Measurements from ENCODE around the gene CERS1.
A peak's percentile ranks its signal among the peaks of the same experiment; 100 is the strongest.

Gene CERS1

DNA sequence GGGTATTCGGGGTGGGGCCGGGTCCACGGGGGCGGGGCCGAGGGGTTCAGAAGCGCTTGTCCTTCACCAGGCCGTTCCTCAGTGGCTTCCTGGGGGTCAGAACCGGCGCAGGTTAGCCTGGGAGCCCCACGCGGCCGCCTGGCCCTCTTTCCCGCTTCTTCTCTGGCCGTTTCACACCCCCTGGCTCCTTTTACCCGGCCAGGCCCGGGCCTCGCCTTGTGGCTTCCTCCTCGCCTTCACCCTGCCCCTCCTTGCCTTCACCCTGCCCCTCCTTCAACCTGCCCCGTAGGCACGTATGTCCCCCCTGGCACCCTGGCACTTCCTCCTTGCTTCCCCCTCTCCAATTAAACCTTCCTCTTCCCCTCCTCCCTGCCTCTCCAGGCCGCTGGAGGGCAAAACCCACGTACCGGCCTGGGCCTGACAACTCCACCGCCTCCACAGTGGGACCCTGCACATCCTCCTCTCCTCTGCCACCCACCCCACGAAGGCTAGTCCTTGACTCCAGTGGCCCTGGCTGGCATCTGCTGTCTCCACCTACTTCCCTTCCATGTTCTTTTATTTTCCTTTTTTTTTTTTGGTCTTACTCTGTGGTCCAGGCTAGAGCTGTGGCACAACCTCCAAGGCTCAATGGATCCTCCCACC is 25.3 kb downstream of the CERS1 start:
- DNase-seq (ENCODE audit: low read depth): no peak

- DNase-seq (ENCODE audit: low read depth): no peak
Measured at GRCh38 chr19:18869781-18870530, 26.0 kb downstream of the CERS1 start.

GRCh38 chr19:18869023-18869618 is 26.8 kb downstream of the CERS1 start:
- no peak for DNase-seq (ENCODE audit: low read depth)

- no peak for DNase-seq (ENCODE audit: low read depth)
Measured at GRCh38 chr19:18868380-18869022, 27.5 kb downstream of the CERS1 start.

GRCh38 chr19:18867751-18868150 is 28.2 kb downstream of the CERS1 start:
- no peak for DNase-seq (ENCODE audit: low read depth)

- no peak for DNase-seq (ENCODE audit: low read depth)
Measured at GRCh38 chr19:18867199-18867598, 28.8 kb downstream of the CERS1 start.

- no peak for DNase-seq (ENCODE audit: low read depth)
Measured at GRCh38 chr19:18866800-18867123, 29.2 kb downstream of the CERS1 start.

DNA sequence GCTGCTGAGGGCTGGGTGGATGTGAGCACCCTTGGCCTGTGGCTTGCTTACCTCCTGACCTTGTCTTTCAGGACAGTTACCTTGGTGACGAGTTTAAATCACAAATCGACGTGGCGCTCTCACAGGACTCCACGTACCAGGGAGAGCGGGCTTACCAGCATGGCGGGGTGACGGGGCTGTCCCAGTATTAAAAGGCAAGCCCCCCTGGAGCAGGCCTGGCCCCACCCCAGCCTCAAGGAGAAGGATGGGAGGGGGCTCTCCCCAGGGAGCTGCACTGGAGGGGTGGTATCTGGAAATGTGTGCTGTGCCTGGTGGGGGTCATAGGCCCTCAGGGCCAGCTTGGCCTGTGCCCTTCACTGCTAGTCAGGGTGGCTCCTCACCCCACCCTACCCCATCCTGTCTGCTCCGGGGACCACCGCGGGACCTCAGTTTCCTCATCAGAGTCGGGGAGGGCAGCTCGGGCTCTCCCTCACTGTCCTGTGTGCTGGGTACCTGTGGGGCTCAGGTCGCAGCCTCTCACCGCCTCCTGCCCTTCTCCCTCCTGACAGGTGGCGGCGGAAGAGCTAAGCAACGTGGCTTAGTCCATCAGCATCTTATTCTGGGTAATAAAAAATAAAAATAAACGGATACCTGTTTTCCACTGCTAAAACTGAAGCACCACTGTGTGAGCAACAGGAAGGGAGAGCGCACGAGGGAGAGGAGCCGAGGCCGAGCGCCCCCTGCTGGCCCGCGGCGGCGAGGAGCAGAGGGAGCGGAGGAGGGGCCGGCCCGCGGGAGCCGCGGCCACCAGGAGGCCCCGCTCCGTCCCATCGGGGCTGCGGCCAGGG is 29.8 kb downstream of the CERS1 start:
- DNase-seq (ENCODE audit: low read depth): peak; percentile 77

- no peak for DNase-seq (ENCODE audit: low read depth)
Measured at GRCh38 chr19:18865106-18865972, 30.6 kb downstream of the CERS1 start.

DNA sequence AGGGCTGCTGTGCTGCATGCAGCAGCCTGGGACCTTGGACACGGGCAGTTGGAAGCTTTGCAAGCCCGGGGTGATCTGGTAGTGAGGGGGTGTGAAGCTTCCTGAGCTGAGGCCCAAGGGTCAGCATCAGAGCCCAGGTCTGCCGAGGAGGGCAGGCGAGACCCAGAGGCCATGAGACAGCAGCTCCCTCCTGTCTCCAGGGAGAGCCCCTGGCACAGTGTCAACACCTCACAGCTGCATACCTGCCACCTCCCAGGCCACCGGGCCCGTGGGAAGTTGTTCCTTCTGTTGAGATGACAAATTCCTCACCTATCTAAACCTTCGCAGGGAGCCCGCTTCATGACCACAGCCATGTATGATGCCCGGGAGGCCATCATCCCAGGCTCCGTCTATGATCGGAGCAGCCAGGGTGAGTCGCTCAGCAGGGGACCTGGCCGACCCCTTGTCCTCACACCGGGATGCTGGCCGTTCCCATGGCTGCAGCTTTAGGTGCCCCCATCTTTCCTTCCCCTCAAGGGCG is 32.1 kb downstream of the CERS1 start:
- no peak for DNase-seq (ENCODE audit: low read depth)

DNA sequence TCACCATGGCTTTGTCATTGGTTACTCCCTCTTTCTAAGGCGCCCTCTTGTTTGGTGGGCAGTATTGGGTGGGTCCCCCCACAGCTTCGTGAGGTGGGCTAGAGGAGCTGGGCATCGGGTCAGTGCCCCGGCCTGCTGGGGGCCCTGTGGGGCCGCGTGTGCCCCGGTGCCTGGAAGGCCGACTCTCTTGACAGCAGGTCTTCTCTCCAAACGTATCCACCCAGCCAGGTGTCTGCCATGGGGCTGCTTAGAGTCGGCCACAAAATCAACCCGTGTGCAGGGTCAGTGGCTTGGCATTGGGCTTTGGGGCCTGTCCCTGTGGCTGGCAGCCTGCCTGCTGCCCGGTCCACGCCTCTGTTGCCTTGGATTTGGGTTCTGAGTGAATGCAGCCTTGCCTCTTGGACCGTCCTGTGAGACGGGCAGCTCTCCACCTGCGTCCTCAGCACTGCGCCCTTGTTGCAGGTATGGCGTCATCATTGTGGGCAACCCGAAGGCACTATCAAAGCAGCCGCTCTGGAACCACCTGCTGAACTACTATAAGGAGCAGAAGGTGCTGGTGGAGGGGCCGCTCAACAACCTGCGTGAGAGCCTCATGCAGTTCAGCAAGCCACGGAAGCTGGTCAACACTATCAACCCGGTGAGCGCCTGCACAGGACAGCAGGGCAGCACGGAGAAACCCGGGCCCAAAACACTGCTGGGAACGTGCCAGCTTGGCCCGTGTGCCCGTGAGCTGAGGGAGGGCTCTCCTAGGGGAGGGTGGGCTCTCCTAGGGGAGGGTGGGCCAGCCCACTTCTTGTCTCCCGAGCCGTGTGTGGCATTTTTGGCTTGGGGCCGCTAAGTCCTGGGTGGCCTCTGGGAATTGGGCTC is 32.7 kb downstream of the CERS1 start:
- DNase-seq (ENCODE audit: low read depth): no peak

DNA sequence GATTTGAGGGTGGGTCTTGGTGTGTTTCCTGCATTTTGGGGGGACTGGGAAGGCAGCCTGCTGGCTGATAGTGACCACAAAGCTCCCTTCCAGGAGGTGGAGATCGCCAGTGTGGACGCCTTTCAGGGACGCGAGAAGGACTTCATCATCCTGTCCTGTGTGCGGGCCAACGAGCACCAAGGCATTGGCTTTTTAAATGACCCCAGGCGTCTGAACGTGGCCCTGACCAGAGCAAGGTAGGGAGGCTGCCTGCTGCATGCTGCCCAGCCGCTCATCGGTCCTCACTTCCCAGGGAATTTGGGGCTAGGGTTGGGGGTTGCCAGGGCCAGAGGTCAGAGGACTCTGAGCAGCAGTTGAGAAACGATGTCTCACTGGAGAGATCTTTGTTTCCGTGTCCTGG is 34.0 kb downstream of the CERS1 start:
- DNase-seq (ENCODE audit: low read depth): no peak

DNA sequence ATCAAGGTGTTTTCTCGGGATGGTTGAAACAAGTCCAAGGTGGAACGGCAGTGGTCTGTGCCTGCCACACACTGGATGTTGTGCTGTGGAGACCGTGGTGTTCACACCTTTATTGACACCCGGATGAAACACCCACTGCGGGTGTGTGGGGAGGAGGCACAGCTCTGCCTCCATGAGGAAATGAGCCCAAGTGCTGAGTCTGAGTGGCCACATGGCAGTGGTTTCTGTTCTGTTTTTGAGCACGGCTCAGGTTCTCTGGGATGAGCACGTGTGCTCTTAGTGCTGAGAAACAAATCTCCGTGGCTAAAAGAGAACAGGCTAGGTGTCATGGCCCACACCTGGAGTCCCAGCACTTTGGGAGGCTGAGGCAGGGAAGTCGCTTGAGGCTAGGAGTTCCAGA is 34.7 kb downstream of the CERS1 start:
- DNase-seq (ENCODE audit: low read depth): no peak

DNA sequence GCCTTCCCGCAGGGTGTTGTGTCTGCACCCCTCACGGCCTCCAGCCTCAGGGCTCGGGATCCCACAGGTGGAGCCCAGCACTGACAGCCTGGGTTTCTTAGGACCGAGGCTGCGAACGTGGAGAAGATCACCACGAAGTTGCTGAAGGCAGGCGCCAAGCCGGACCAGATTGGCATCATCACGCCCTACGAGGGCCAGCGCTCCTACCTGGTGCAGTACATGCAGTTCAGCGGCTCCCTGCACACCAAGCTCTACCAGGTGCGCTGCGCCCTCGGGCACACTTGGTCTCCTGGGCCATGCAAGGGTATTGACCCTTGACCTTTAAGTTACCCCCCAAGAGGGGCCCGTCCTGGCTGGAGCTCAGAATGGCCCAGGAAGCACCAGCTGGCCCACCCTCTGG is 35.2 kb downstream of the CERS1 start:
- no peak for DNase-seq (ENCODE audit: low read depth)

- DNase-seq (ENCODE audit: low read depth): no peak
Measured at GRCh38 chr19:18860302-18860700, 35.7 kb downstream of the CERS1 start.

DNA sequence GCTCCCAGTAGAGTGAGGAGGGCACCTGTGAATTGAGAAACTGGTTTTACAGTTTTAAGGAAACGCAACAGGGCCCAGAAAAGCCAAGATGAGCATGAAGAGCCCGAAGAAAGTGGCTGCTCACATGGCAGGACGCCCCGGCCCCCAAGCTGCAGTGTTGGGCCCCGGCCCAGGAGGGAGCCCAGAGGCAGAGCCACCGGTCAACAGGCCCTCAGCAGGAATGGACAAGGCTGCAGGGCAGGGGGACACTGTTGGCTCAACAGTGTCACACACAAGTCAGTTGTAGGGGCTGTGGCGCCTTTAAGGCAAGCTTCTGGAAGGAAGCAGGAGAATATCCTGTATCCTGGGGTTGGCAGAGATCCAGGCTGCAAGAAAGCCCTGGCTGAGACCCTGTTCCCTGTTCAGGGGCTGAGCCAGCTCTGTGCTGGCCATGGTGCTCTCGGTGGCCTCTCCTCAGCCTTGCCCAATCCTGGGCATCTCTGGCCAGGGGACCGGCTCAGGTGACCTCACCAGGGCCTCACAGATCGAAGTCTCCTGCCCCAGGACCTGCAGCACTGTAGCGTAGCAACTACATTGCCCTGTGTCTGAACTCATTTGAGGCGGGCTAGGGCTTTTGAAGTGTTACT is 36.2 kb downstream of the CERS1 start:
- DNase-seq (ENCODE audit: low read depth): no peak

- no peak for DNase-seq (ENCODE audit: low read depth)
Measured at GRCh38 chr19:18858906-18859646, 36.9 kb downstream of the CERS1 start.

GRCh38 chr19:18857223-18857622 is 38.7 kb downstream of the CERS1 start:
- DNase-seq (ENCODE audit: low read depth): no peak
